SK-N-SH (cell line): ENCODE measurements around the gene PRKCH. TPM values are rescaled to one million over a fixed set of nuclear protein-coding genes. Genes with fewer than 3 reads are reported as not detected.

Experiments
- CTCF ChIA-PET: fragments of 300-600, 350-600 bp; formaldehyde crosslinking; extraction: SDS; loops from one replicate; lab custom pipeline; 2021; lab: Yijun Ruan, JAX
- POLR2A ChIA-PET: fragments of 350-600 bp; sonication (Branson Sonifier 250); formaldehyde crosslinking; extraction: SDS; loops from one replicate; lab custom pipeline; 2020; ENCODE audit warnings: antibody characterized with exemption, inconsistent platforms; lab: Yijun Ruan, JAX
- DNase-seq: peaks from one replicate; pipeline ENCODE4 v3.0.0; 2012
- H2AFZ ChIP-seq: fragments of 200-600 bp; sonication (generic); 2 replicates; pipeline ENCODE4 v1.8.1; 2016; ENCODE audit warnings: antibody characterized with exemption, mild to moderate bottlenecking, low read depth
- H3F3A ChIP-seq: fragments of 200-600 bp; sonication (generic); replicated peaks from 2 replicates; pipeline ENCODE3; 2016; ENCODE audit warnings: antibody characterized with exemption, mild to moderate bottlenecking; ENCODE audit not compliant: insufficient read depth
- H3K27ac ChIP-seq, 2 experiments: fragments of 200-500 bp in 1 of 2; fragments of 200-600 bp in 1 of 2; sonication (Bioruptor generic) in 1 of 2; sonication (generic), shearing (Covaris generic) in 1 of 2; 2 replicates each; pipeline versions ENCODE4 v1.5.1 to v1.6.1; 2014 to 2016; ENCODE audit warnings: low read depth in 2 of 2, inconsistent platforms in 1 of 2, low read length in 1 of 2, mild to moderate bottlenecking in 1 of 2, mixed read lengths in 1 of 2
- H3K27me3 ChIP-seq: fragments of 200-600 bp; sonication (generic), shearing (Covaris generic); 2 replicates; pipeline ENCODE4 v1.6.1; 2016; ENCODE audit warnings: mixed run types; ENCODE audit not compliant: insufficient read depth
- H3K36me3 ChIP-seq, 2 experiments: fragments of 200-500 bp in 1 of 2; fragments of 200-600 bp in 1 of 2; sonication (Bioruptor generic) in 1 of 2; sonication (generic) in 1 of 2; replicated peaks in 1 of 2; 2 replicates each; pipeline versions ENCODE3 to v1.5.1; 2014 to 2016; ENCODE audit warnings: low read length in 1 of 2, mild to moderate bottlenecking in 1 of 2; ENCODE audit not compliant: insufficient read depth in 2 of 2, control insufficient read depth in 1 of 2
- H3K4me1 ChIP-seq, 2 experiments: fragments of 200-500 bp in 1 of 2; fragments of 200-600 bp in 1 of 2; sonication (Bioruptor generic) in 1 of 2; sonication (generic), shearing (Covaris generic) in 1 of 2; 2 replicates each; pipeline versions ENCODE4 v1.5.1 to v1.6.1; 2014 to 2016; ENCODE audit warnings: low read depth in 1 of 2, low read length in 1 of 2, mixed run types in 1 of 2; ENCODE audit not compliant: insufficient read depth in 2 of 2, control insufficient read depth in 1 of 2
- H3K4me2 ChIP-seq: fragments of 200-600 bp; sonication (generic), shearing (Covaris generic); 2 replicates; pipeline ENCODE4 v1.6.1; 2017; ENCODE audit warnings: mixed run types
- H3K4me3 ChIP-seq, 2 experiments: fragments of 200-500 bp in 1 of 2; fragments of 200-600 bp in 1 of 2; sonication (Bioruptor generic) in 1 of 2; sonication (generic), shearing (Covaris generic) in 1 of 2; 2 replicates each; pipeline versions ENCODE4 v1.5.1 to v1.8.1; 2014 to 2016; ENCODE audit warnings: low read depth in 2 of 2, inconsistent platforms in 1 of 2, low read length in 1 of 2, mild to moderate bottlenecking in 1 of 2, mixed read lengths in 1 of 2, moderate library complexity in 1 of 2
- H3K79me2 ChIP-seq: fragments of 200-600 bp; sonication (generic); 2 replicates; pipeline ENCODE4 v1.8.1; 2017; ENCODE audit warnings: mild to moderate bottlenecking; ENCODE audit not compliant: insufficient read depth
- H3K9ac ChIP-seq: fragments of 200-600 bp; sonication (generic); 2 replicates; pipeline ENCODE4 v1.6.1; 2017; ENCODE audit warnings: mixed run types
- H3K9me2 ChIP-seq: fragments of 200-600 bp; sonication (generic); 2 replicates; pipeline ENCODE4 v1.6.1; 2017; ENCODE audit warnings: mixed run types
- H3K9me3 ChIP-seq: fragments of 200-600 bp; sonication (generic); 2 replicates; pipeline ENCODE4 v1.6.1; 2017; ENCODE audit warnings: mixed run types, mild to moderate bottlenecking, moderate library complexity
- H4K20me1 ChIP-seq: fragments of 200-600 bp; sonication (generic); 2 replicates; pipeline ENCODE4 v1.6.1; 2017; ENCODE audit warnings: mild to moderate bottlenecking, mixed run types; ENCODE audit not compliant: insufficient read depth
- EZH2phosphoT487 ChIP-seq: fragments of 200-600 bp; sonication (generic); IDR thresholded peaks from 2 replicates; pipeline ENCODE4 v1.6.1; 2017; ENCODE audit warnings: low read depth, mixed run types, mild to moderate bottlenecking, antibody characterized with exemption, moderate library complexity, borderline replicate concordance
- GABPA ChIP-seq: IDR thresholded peaks from 2 replicates; pipeline ENCODE4 v1.4.0; 2012; ENCODE audit warnings: low read depth, mild to moderate bottlenecking
- MXI1 ChIP-seq: IDR thresholded peaks from 2 replicates; pipeline ENCODE4 v1.6.1; 2012; ENCODE audit warnings: mild to moderate bottlenecking, low read depth, low read length, improper control_type of control experiment
- NFIC ChIP-seq: IDR thresholded peaks from 2 replicates; pipeline ENCODE4 v1.4.0; 2012; ENCODE audit warnings: borderline replicate concordance
- PBX3 ChIP-seq: IDR thresholded peaks from 2 replicates; pipeline ENCODE4; 2012
- POLR2AphosphoS5 ChIP-seq: IDR thresholded peaks from 2 replicates; pipeline ENCODE4 v1.6.1; 2012; ENCODE audit warnings: low read depth, low read length
- RAD21 ChIP-seq: IDR thresholded peaks from 2 replicates; pipeline ENCODE4 v1.6.1; 2012; ENCODE audit warnings: mild to moderate bottlenecking, low read length
- RFX5 ChIP-seq: IDR thresholded peaks from 2 replicates; pipeline ENCODE4 v1.6.1; 2012; ENCODE audit warnings: mild to moderate bottlenecking, improper control_type of control experiment, low read length
- RXRA ChIP-seq: IDR thresholded peaks from 2 replicates; pipeline ENCODE4 v1.4.0; 2012; ENCODE audit warnings: low read depth, mild to moderate bottlenecking, borderline replicate concordance
- TEAD4 ChIP-seq: IDR thresholded peaks from 2 replicates; pipeline ENCODE4 v1.4.0; 2012; ENCODE audit warnings: mild to moderate bottlenecking, borderline replicate concordance; ENCODE audit not compliant: insufficient read depth
- YY1 ChIP-seq: IDR thresholded peaks from 2 replicates; pipeline ENCODE4 v1.4.0; 2012; ENCODE audit warnings: low read depth, mild to moderate bottlenecking
- WGBS: methylation state at CpG from one replicate; pipeline ENCODE4 v1.1.6; 2017; ENCODE audit warnings: low lambda C conversion rate; 5-methylcytosine and 5-hydroxymethylcytosine counted together
- polyA plus RNA-seq, 3 experiments: library from polyadenylated mRNA; depleted of rRNA; stranded (reverse); fragments of >200 nt; gene quantifications; 2 replicates each; pipeline ENCODE4 v1.2.3, GENCODE V29; 2012
- TF ChIP-seq, protein P1 (sequence below): fragments of 150-350 bp; IDR thresholded peaks from 2 replicates; pipeline ENCODE4 v1.6.1; 2016; ENCODE audit warnings: mild to moderate bottlenecking, low read depth, low read length

The PRKCH gene
- polyA plus RNA-seq, 1 of the 3 experiments (the other 2 are of a cell fraction): 4.2 TPM

DNA sequence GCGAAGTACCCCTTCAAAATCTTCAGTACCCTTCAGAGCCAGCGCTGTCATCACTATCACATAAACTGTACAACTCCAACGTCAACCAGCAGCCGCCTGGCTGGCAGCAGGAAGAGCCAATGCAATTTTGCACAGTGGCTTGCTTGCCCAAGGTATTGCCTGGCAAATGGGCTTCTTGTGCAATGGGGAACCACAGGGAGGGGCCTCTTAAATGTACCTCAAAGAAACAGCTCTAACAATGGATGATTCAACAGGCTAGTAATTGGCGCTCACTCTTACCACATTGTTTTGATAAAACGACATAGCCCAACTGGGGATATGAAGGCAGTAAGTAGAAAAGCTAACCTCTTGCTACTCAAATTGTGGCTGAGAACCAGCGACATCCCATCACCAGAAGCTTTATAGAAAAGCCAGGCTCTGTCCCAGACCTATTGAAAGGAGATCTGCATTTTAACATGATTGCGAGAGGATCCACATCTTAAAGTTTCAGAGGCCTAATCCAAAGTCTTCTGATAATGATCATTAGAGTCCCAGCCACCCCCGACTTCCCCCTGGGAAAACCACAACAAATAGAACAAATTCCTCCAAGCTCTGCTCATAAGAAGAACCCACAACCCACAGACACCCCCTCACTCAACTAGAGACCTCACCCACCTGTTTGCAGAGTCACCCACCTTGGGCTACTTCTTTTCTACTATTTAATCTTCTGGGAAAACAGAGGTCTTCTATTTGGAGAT lies 248.6 kb downstream of the PRKCH start:
- TF ChIP-seq TEAD4 (0 out of 2 replicates have a peak, but pooled peaks have one; percentile 13), RFX5 (no peak)
- no peaks in the 10 kb centered on the region for H3K9me3 ChIP-seq
- H3K36me3 ChIP-seq: no peaks in the 10 kb centered on the region
- H3K4me3 ChIP-seq: no peak overlapping the region
- peak overlapping the region; percentile 17; the same call in 1 of the 2 replicates for H3K4me2 ChIP-seq
- no peaks in the 10 kb centered on the region for H3K9me2 ChIP-seq
- ChIA-PET CTCF (interaction anchor here (1.3 to 1.6 kb wide), 3 partner anchors 9 to 268 kb away, joined by 4 to 5 read pairs (median 4); no protein-coding TSS in a partner anchor), POLR2A (no interaction called here)
- no peak overlapping the region for H3K9ac ChIP-seq
- H3K27me3 ChIP-seq: no peaks in the 10 kb centered on the region
- 79% methylated on average over 8 of the region's 9 CpGs for WGBS
- peaks cover 24 to 33% of the 10 kb centered on the region in 2 experiments for H3K4me1 ChIP-seq
- DNase-seq: no peak
- no peak overlapping the region for H2AFZ ChIP-seq
- 0 out of 4 replicates have a peak overlapping the region, but pooled peaks of 1 of the 2 experiments have one; percentile 3 for H3K27ac ChIP-seq
- H3F3A ChIP-seq: peaks cover 39% of the 10 kb centered on the region
- no peaks in the 10 kb centered on the region for H4K20me1 ChIP-seq
- H3K79me2 ChIP-seq: no peaks in the 10 kb centered on the region

DNA sequence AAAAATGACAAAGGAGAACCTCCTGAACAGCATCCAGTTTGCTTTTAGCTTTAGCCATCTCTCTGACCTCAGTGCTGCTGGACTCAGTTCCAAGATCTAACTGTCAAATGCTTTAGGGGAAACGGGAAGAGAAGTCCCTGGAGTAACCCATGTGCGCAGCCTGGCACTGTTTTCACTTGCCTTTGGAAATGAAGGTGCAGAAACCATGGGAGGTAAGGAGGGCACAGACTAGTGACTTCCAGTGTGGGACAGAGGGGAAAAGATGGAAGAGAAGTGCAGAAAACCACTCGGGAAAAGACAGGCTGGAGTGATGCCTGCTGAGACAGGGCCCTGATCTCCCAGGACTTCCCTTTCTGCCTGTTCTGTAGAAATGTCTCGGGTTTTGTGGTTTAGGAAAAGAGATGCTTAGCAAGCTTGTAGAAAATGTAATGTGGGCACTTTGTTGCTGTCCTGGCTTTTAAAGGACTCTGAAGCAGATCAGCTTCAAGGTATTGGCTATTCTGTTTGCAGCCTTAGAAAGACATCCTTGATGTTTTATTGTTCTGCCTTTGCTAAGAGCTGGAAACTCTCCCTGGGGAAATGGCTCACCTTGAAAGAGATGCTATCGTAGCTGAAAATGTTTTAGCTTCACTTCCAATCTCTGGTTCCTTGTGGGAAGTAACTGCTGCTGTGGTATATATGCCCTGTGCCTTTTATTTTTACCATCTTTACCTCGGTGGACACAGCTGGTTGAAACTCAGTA lies 249.3 kb downstream of the PRKCH start:
- Histone ChIP-seq H3K27ac (peak overlapping the region in 1 of 2 experiments; percentile 3; a peak in 1 of 4 replicates), H3K9me2 (no peaks in the 10 kb centered on the region), H3K4me1 (peaks cover 28 to 31% of the 10 kb centered on the region in 2 experiments), H3K79me2 (no peaks in the 10 kb centered on the region), H3K9ac (no peak overlapping the region), H2AFZ (no peak overlapping the region), H3K36me3 (no peaks in the 10 kb centered on the region), H4K20me1 (no peaks in the 10 kb centered on the region), H3K27me3 (no peaks in the 10 kb centered on the region), H3K9me3 (no peaks in the 10 kb centered on the region), H3K4me3 (no peak overlapping the region), H3K4me2 (0 out of 2 replicates have a peak overlapping the region, but pooled peaks have one; percentile 8), H3F3A (peaks cover 31% of the 10 kb centered on the region)
- DNase-seq: no peak
- CTCF ChIA-PET: interaction anchor here (1.2 to 1.6 kb wide), 4 partner anchors 9 to 267 kb away, joined by 3 to 5 read pairs (median 4); no protein-coding TSS in a partner anchor
- POLR2A ChIA-PET: no interaction called here
- 89% methylated on average over 6 of the region's 6 CpGs for WGBS
- TF ChIP-seq YY1: no peak
- TF ChIP-seq TEAD4: no peak
- TF ChIP-seq, protein P1, sequence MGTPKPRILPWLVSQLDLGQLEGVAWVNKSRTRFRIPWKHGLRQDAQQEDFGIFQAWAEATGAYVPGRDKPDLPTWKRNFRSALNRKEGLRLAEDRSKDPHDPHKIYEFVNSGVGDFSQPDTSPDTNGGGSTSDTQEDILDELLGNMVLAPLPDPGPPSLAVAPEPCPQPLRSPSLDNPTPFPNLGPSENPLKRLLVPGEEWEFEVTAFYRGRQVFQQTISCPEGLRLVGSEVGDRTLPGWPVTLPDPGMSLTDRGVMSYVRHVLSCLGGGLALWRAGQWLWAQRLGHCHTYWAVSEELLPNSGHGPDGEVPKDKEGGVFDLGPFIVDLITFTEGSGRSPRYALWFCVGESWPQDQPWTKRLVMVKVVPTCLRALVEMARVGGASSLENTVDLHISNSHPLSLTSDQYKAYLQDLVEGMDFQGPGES: no peak
- TF ChIP-seq EZH2phosphoT487: no peak
- TF ChIP-seq RXRA: no peak
- no peak for TF ChIP-seq GABPA
- TF ChIP-seq MXI1: no peak
- no peak for TF ChIP-seq RAD21
- no peak for TF ChIP-seq PBX3
- TF ChIP-seq NFIC: no peak
- no peak for TF ChIP-seq POLR2AphosphoS5
